Loucy (cell line): ENCODE measurements around the gene ITGB3.
A peak's percentile ranks its signal among the peaks of the same experiment; 100 is the strongest.

Experiments used
- H2AFZ ChIP-seq: fragments of 200-600 bp; sonication (generic); 2 replicates; pipeline ENCODE4 v1.6.0; 2016; ENCODE audit warnings: antibody characterized with exemption, mild to moderate bottlenecking, low read length, moderate library complexity
- H3F3A ChIP-seq: fragments of 200-600 bp; 2 replicates; pipeline ENCODE4 v1.6.0; 2016; ENCODE audit warnings: antibody characterized with exemption, low read depth, mild to moderate bottlenecking
- H3K27me3 ChIP-seq: fragments of 200-600 bp; sonication (generic); 2 replicates; pipeline ENCODE4 v1.6.1; 2014; ENCODE audit warnings: low read length, mild to moderate bottlenecking; ENCODE audit not compliant: insufficient read depth, poor library complexity, severe bottlenecking
- H3K36me3 ChIP-seq: fragments of 200-600 bp; sonication (generic); 2 replicates; pipeline ENCODE4 v1.6.1; 2016; ENCODE audit warnings: low read length; ENCODE audit not compliant: insufficient read depth
- H3K4me1 ChIP-seq: fragments of 200-600 bp; sonication (generic); 2 replicates; pipeline ENCODE4 v1.5.1; 2014; ENCODE audit warnings: low read length, mild to moderate bottlenecking; ENCODE audit not compliant: insufficient read depth, poor library complexity, severe bottlenecking
- H3K4me2 ChIP-seq: fragments of 200-600 bp; sonication (generic); 2 replicates; pipeline ENCODE4 v1.6.0; 2014; ENCODE audit warnings: antibody characterized with exemption, low read length, low read depth, mild to moderate bottlenecking; ENCODE audit not compliant: poor library complexity, severe bottlenecking
- H3K4me3 ChIP-seq: fragments of 200-600 bp; sonication (generic); 2 replicates; pipeline ENCODE4 v1.5.1; 2014; ENCODE audit warnings: low read length, mild to moderate bottlenecking, mixed read lengths; ENCODE audit not compliant: poor library complexity, severe bottlenecking
- H3K79me2 ChIP-seq: fragments of 200-600 bp; sonication (generic); 2 replicates; pipeline ENCODE4 v1.6.1; 2014; ENCODE audit warnings: low read length; ENCODE audit not compliant: insufficient read depth
- H3K9ac ChIP-seq: fragments of 200-600 bp; sonication (generic); 2 replicates; pipeline ENCODE4 v1.6.0; 2014; ENCODE audit warnings: mild to moderate bottlenecking, low read depth, low read length, moderate library complexity; ENCODE audit not compliant: poor library complexity, severe bottlenecking
- H3K9me2 ChIP-seq: fragments of 200-600 bp; sonication (generic); replicated peaks from 2 replicates; pipeline ENCODE4 v1.6.1; 2016; ENCODE audit warnings: low read depth, low read length, mixed read lengths
- H3K9me3 ChIP-seq: fragments of 200-600 bp; sonication (generic); 2 replicates; pipeline ENCODE4 v1.6.1; 2014; ENCODE audit warnings: mild to moderate bottlenecking, antibody characterized with exemption, low read length, low read depth; ENCODE audit not compliant: insufficient read depth
- H4K20me1 ChIP-seq: fragments of 200-600 bp; sonication (generic); 2 replicates; pipeline ENCODE4 v1.6.0; 2014; ENCODE audit warnings: antibody characterized with exemption, low read length, mild to moderate bottlenecking; ENCODE audit not compliant: insufficient read depth, poor library complexity, severe bottlenecking
- EZH2phosphoT487 ChIP-seq: fragments of 200-600 bp; IDR thresholded peaks from 2 replicates; pipeline ENCODE4 v1.6.1; 2018; ENCODE audit warnings: antibody characterized with exemption, mild to moderate bottlenecking, moderate library complexity, borderline replicate concordance
- TF ChIP-seq, protein P1 (sequence below): fragments of 200-600 bp; sonication (generic); conservative IDR thresholded peaks from 2 replicates; pipeline ENCODE4 v1.5.1; 2014; ENCODE audit warnings: mild to moderate bottlenecking, antibody characterized with exemption, low read length

The ITGB3 gene

DNA sequence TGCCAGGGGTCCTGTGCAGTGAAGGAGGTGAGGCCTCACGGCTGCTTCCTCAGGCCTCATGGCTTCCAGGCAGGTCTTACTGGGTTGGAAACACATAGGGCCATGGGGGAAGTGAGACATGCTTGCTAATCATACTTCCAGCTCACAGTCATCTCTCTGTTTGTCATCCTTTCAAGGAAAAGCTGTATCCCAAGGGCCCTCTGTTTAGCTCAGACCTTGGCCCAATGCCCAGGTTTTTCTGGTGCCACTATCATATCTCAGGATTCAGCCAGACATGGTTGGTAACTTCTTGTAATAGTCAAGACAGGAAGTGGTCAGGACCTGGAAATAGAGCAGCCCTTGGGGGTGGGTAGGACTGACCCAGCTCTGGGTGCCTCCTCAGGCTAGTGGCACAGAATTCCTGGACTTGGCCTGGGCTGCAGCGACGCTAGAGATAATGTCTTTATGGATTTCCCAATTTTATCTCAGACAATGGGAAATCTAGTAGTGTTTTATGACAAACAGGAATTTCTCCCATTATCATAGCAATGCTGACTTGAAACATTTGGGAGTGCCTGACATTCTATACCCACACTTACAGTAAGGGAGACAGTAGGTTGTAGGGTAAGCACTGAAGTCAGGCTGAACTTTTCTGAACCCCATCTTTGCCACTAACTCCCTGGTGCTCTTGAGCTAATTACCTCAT is 13.5 kb upstream of the ITGB3 start:
- Histone ChIP-seq H3K79me2 (no peaks in the 10 kb centered on the region), H3K9me3 (peaks cover 4% of the 10 kb centered on the region; the same call in 1 of the 2 replicates), H2AFZ (no peak overlapping the region), H3K9me2 (no peaks in the 10 kb centered on the region), H3F3A (no peaks in the 10 kb centered on the region), H3K4me1 (peaks cover 33% of the 10 kb centered on the region), H3K4me2 (peak overlapping the region; percentile 49), H3K4me3 (no peak overlapping the region), H3K36me3 (no peaks in the 10 kb centered on the region), H4K20me1 (no peaks in the 10 kb centered on the region), H3K27me3 (no peaks in the 10 kb centered on the region), H3K9ac (peak overlapping the region; percentile 5)
- TF ChIP-seq EZH2phosphoT487 = no peak
- TF ChIP-seq, protein P1, sequence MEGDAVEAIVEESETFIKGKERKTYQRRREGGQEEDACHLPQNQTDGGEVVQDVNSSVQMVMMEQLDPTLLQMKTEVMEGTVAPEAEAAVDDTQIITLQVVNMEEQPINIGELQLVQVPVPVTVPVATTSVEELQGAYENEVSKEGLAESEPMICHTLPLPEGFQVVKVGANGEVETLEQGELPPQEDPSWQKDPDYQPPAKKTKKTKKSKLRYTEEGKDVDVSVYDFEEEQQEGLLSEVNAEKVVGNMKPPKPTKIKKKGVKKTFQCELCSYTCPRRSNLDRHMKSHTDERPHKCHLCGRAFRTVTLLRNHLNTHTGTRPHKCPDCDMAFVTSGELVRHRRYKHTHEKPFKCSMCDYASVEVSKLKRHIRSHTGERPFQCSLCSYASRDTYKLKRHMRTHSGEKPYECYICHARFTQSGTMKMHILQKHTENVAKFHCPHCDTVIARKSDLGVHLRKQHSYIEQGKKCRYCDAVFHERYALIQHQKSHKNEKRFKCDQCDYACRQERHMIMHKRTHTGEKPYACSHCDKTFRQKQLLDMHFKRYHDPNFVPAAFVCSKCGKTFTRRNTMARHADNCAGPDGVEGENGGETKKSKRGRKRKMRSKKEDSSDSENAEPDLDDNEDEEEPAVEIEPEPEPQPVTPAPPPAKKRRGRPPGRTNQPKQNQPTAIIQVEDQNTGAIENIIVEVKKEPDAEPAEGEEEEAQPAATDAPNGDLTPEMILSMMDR = no peak

DNA sequence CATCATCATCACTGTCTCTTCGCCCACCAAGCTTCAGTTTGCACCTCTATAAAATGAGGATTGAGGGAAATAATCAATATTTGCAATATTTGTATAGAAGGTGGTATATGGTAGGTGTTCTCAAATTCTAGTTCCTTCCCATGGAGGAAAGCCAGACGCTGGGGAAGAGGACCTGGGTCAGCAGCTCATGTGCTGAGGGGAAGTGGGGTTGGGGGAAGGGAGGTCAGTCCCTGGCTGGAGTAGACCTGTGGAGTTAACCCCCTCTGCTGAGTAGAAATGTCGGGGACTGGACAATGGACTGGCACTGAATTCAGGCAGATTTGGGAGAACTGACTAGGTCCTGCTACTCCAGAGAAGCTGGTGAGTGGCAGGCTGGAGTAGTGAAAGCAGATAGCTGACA is 12.8 kb upstream of the ITGB3 start:
- Histone ChIP-seq H3K4me2 (peak overlapping the region; percentile 49), H3K4me3 (no peak overlapping the region), H3K79me2 (no peaks in the 10 kb centered on the region), H3K9me2 (no peaks in the 10 kb centered on the region), H3K27me3 (no peaks in the 10 kb centered on the region), H3K9ac (no peak overlapping the region), H3K9me3 (peaks cover 4% of the 10 kb centered on the region; the same call in 1 of the 2 replicates), H3K4me1 (peaks cover 38% of the 10 kb centered on the region), H2AFZ (no peak overlapping the region), H3K36me3 (no peaks in the 10 kb centered on the region), H4K20me1 (no peaks in the 10 kb centered on the region), H3F3A (no peaks in the 10 kb centered on the region)
- TF ChIP-seq, protein P1 = no peak
- TF ChIP-seq EZH2phosphoT487 = no peak

DNA sequence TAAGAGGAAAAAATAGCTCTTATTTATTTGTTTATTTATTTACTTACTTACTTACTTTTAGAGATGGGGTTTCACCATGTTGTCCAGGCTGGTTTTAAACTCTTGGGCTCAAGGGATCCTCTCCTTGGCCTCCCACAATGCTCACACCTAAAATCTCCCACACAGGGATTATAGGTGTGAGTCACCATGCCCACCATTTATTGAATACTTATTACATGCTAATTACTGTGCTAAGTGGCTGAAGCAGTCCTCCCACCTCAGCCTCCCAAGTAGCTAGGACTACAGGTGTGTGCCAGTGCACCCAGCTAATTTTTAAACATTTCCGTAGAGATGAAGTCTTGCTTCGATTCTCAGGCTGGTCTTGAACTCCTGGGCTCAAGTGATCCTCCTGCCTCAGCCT is 11.0 kb upstream of the ITGB3 start:
- Histone ChIP-seq H3K4me3 (no peak overlapping the region), H3K9me2 (no peaks in the 10 kb centered on the region), H3K9ac (no peak overlapping the region), H3K4me1 (peaks cover 38% of the 10 kb centered on the region), H3F3A (no peaks in the 10 kb centered on the region), H3K9me3 (no peaks in the 10 kb centered on the region; the same call in 1 of the 2 replicates), H2AFZ (no peak overlapping the region), H3K27me3 (no peaks in the 10 kb centered on the region), H3K4me2 (no peak overlapping the region), H3K36me3 (no peaks in the 10 kb centered on the region), H3K79me2 (no peaks in the 10 kb centered on the region), H4K20me1 (no peaks in the 10 kb centered on the region)
- TF ChIP-seq, protein P1 = no peak
- TF ChIP-seq EZH2phosphoT487 = no peak
